ENCODE results near the gene CGREF1. TPM values are rescaled to one million over a fixed set of nuclear protein-coding genes. Genes with fewer than 3 reads are reported as not detected.

CGREF1 gene
- total and polyA plus RNA-seq, 4 donors, result 0.98 to 16.1 (median 11.7) TPM

- no peak for TF ChIP-seq JUND (IDR thresholded peaks at IDR 0.05)
- no peak for TF ChIP-seq TAF1 (conservative IDR thresholded peaks at IDR 0.05)
- TF ChIP-seq HNF4A (conservative IDR thresholded peaks at IDR 0.05), result no peak
- TF ChIP-seq FOXA2 (IDR thresholded peaks at IDR 0.05), result no peak
- no peak for TF ChIP-seq EGR1 (IDR thresholded peaks at IDR 0.05; ENCODE audit: low read depth in 2 of 2)
- no peak for TF ChIP-seq FOXA1 (IDR thresholded peaks at IDR 0.05)
- TF ChIP-seq MAX (IDR thresholded peaks at IDR 0.05), result no peak
- TF ChIP-seq GABPA (IDR thresholded peaks at IDR 0.05 in 1 of 2, conservative IDR thresholded peaks at IDR 0.05 in 1 of 2), result no peak
- TF ChIP-seq HNF4G (IDR thresholded peaks at IDR 0.05), result no peak
- no peak for TF ChIP-seq YY1 (IDR thresholded peaks at IDR 0.05)
- TF ChIP-seq NR2F2 (IDR thresholded peaks at IDR 0.05), result no peak
- TF ChIP-seq, protein P1, sequence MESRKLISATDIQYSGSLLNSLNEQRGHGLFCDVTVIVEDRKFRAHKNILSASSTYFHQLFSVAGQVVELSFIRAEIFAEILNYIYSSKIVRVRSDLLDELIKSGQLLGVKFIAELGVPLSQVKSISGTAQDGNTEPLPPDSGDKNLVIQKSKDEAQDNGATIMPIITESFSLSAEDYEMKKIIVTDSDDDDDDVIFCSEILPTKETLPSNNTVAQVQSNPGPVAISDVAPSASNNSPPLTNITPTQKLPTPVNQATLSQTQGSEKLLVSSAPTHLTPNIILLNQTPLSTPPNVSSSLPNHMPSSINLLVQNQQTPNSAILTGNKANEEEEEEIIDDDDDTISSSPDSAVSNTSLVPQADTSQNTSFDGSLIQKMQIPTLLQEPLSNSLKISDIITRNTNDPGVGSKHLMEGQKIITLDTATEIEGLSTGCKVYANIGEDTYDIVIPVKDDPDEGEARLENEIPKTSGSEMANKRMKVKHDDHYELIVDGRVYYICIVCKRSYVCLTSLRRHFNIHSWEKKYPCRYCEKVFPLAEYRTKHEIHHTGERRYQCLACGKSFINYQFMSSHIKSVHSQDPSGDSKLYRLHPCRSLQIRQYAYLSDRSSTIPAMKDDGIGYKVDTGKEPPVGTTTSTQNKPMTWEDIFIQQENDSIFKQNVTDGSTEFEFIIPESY (IDR thresholded peaks at IDR 0.05), result no peak
- TF ChIP-seq REST (IDR thresholded peaks at IDR 0.05), result no peak
- no peak for TF ChIP-seq RAD21 (IDR thresholded peaks at IDR 0.05)
- Histone ChIP-seq H3K9ac (ENCODE audit: low read depth in 1 of 2, low read length in 2 of 2) (peak overlapping the region; percentile 22 to 52), H3K27ac (ENCODE audit: low read depth in 1 of 2, low read length in 2 of 2) (peak overlapping the region; percentile 56 to 60), H3K4me3 (ENCODE audit: low read depth in 1 of 3, low read length in 3 of 3) (peak overlapping the region; percentile 63 to 84 (median 70)), H3K27me3 (ENCODE audit: control insufficient read depth in 4 of 4, insufficient read depth in 4 of 4, low read length in 3 of 4) (no peaks in the 10 kb centered on the region), H3K4me1 (ENCODE audit: control insufficient read depth in 4 of 4, insufficient read depth in 4 of 4, low read length in 3 of 4) (peaks cover 11 to 66% (median 47%) of the 10 kb centered on the region in 4 donors), H3K9me3 (ENCODE audit: control insufficient read depth in 4 of 4, low read length in 3 of 4) (no peaks in the 10 kb centered on the region), H3K36me3 (ENCODE audit: control insufficient read depth in 4 of 4, insufficient read depth in 3 of 4, low read depth in 1 of 4, low read length in 3 of 4) (peaks cover 0 to 1% (median 0%) of the 10 kb centered on the region in 4 donors)
- no peak for DNase-seq (ENCODE audit: low spot score)
- WGBS, result 33% methylated on average over 6 of the region's 6 CpGs
These were observed 30.3 kb downstream of the CGREF1 start for GRCh38 chr2:27088634-27089033.

DNA sequence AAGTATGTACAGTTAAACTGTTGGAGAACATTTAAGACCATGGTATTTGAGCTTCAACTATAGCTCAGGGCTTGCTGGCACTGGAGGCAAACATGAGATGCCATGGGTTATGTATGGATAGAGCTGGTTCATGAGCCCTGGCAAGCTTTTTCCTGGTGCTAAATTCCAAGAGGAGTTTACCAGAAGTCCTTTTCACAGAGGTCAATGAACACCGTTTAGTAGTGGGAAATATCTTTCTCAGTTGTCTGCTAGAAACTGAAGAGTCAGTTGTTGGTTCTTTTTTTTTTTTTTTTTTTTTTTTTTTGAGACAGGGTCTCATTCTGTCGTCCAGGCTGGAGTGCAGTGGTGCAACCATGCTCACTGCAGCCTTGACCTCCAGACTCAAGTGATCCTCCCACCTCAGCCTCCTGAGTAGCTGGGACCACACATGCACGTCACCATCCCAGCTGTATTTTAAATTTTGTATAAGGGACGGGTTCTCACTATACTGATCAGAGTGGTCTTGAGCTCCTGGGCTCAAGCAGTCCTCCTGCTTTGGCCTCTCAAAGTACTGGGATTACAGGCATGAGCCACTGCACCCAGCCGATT lies 31.0 kb downstream of the CGREF1 start:
- TF ChIP-seq RXRA (IDR thresholded peaks at IDR 0.05) (peak; percentile 52 to 65), YY1 (IDR thresholded peaks at IDR 0.05) (peak; percentile 20), TAF1 (conservative IDR thresholded peaks at IDR 0.05) (no peak), HNF4A (conservative IDR thresholded peaks at IDR 0.05) (peak; percentile 56 to 63), HNF4G (IDR thresholded peaks at IDR 0.05) (peak; percentile 12), FOXA2 (IDR thresholded peaks at IDR 0.05) (no peak), RAD21 (IDR thresholded peaks at IDR 0.05) (peak in 1 of 2 donors; percentile 8)
- TF ChIP-seq, protein P2, sequence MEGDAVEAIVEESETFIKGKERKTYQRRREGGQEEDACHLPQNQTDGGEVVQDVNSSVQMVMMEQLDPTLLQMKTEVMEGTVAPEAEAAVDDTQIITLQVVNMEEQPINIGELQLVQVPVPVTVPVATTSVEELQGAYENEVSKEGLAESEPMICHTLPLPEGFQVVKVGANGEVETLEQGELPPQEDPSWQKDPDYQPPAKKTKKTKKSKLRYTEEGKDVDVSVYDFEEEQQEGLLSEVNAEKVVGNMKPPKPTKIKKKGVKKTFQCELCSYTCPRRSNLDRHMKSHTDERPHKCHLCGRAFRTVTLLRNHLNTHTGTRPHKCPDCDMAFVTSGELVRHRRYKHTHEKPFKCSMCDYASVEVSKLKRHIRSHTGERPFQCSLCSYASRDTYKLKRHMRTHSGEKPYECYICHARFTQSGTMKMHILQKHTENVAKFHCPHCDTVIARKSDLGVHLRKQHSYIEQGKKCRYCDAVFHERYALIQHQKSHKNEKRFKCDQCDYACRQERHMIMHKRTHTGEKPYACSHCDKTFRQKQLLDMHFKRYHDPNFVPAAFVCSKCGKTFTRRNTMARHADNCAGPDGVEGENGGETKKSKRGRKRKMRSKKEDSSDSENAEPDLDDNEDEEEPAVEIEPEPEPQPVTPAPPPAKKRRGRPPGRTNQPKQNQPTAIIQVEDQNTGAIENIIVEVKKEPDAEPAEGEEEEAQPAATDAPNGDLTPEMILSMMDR (IDR thresholded peaks at IDR 0.05; ENCODE audit: low read depth, low read length, missing input control), result no peak
- Histone ChIP-seq H3K36me3 (ENCODE audit: control insufficient read depth in 4 of 4, insufficient read depth in 3 of 4, low read depth in 1 of 4, low read length in 3 of 4) (peaks cover 0 to 1% (median 0%) of the 10 kb centered on the region in 4 donors), H3K4me3 (ENCODE audit: low read depth in 1 of 3, low read length in 3 of 3) (peak overlapping the region; percentile 63 to 84 (median 70)), H3K27ac (ENCODE audit: low read depth in 1 of 2, low read length in 2 of 2) (peak overlapping the region; percentile 60 to 76), H3K9ac (ENCODE audit: low read depth in 1 of 2, low read length in 2 of 2) (peak overlapping the region; percentile 40 to 65), H3K4me1 (ENCODE audit: control insufficient read depth in 4 of 4, insufficient read depth in 4 of 4, low read length in 3 of 4) (peaks cover 9 to 65% (median 41%) of the 10 kb centered on the region in 4 donors), H3K27me3 (ENCODE audit: control insufficient read depth in 4 of 4, insufficient read depth in 4 of 4, low read length in 3 of 4) (no peaks in the 10 kb centered on the region), H3K9me3 (ENCODE audit: control insufficient read depth in 4 of 4, low read length in 3 of 4) (no peaks in the 10 kb centered on the region)
- 42% methylated on average over 5 of the region's 5 CpGs for WGBS
- no peak for DNase-seq (ENCODE audit: low spot score)
